ENCODE measurements around the gene PLD3. TPM values are rescaled to one million over a fixed set of nuclear protein-coding genes. Genes with fewer than 3 reads are reported as not detected.

The PLD3 gene
- total and polyA plus RNA-seq, 2 donors (not counting 1 experiment from before 2014, with no cell fraction given): 208 to 230 TPM

DNA sequence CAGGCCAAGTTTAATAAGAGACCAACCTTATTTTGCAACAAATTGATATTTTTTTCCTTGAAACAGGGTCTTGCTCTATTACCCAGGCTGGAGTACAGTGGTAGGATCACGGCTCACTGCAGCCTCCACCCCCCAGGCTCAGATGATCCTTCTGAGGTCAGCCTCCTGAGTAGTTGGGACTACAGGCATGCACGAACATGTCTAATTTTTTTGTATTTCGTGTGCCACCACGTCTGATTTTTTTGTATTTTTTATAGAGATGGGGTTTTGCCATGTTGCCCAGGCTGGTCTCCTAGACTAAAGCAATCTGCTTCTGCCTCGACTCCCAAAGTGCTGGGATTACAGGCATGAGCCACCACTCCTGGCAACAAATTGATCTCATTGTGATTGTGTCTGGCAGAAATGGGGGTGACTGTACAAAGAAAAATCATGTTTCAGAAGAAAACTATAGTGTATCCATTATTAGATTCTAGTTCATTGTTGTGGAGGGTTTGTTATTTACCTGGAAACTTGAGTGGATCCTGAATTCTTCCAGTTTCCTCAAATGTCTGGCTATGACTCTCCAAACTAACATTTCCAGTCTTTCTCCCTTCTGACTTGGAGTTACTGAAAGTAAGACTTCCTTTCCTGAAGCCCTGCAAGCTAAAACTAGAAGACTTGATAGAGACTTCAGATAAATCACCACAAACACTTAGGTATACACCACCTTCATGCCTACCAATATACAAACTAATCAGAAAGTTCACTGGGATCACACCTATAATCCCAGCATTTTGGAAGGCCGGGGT lies 46.1 kb upstream of the PLD3 start:
- H3K9ac ChIP-seq (ENCODE audit: insufficient read depth, low read length): no peak overlapping the region
- H4K20me1 ChIP-seq (ENCODE audit: control insufficient read depth, extremely low read depth, insufficient read depth, low read length): no peaks in the 10 kb centered on the region
- no peaks in the 10 kb centered on the region for H3K36me3 ChIP-seq (ENCODE audit: control insufficient read depth, insufficient read depth, low read length)
- H2AFZ ChIP-seq (ENCODE audit: low read length): no peak overlapping the region
- no peaks in the 10 kb centered on the region for H3K4me1 ChIP-seq (ENCODE audit: control insufficient read depth, extremely low read depth, insufficient read depth, low read length)
- DNase-seq (ENCODE audit: low read depth in 2 of 2): no peak
- H3K4me3 ChIP-seq (replicated peaks in 1 of 4; ENCODE audit: control extremely low read depth in 1 of 4, insufficient read depth in 1 of 4, low read depth in 3 of 4, low read length in 4 of 4): no peak overlapping the region
- no peak overlapping the region for H3K4me2 ChIP-seq (ENCODE audit: extremely low read depth, insufficient read depth, low read length)
- H3K9me3 ChIP-seq (ENCODE audit: control insufficient read depth, insufficient read depth, low read depth, low read length): no peaks in the 10 kb centered on the region
- TF ChIP-seq EZH2 (IDR thresholded peaks at IDR 0.05; ENCODE audit: low read length, missing control alignments): no peak
- TF ChIP-seq, protein P1, sequence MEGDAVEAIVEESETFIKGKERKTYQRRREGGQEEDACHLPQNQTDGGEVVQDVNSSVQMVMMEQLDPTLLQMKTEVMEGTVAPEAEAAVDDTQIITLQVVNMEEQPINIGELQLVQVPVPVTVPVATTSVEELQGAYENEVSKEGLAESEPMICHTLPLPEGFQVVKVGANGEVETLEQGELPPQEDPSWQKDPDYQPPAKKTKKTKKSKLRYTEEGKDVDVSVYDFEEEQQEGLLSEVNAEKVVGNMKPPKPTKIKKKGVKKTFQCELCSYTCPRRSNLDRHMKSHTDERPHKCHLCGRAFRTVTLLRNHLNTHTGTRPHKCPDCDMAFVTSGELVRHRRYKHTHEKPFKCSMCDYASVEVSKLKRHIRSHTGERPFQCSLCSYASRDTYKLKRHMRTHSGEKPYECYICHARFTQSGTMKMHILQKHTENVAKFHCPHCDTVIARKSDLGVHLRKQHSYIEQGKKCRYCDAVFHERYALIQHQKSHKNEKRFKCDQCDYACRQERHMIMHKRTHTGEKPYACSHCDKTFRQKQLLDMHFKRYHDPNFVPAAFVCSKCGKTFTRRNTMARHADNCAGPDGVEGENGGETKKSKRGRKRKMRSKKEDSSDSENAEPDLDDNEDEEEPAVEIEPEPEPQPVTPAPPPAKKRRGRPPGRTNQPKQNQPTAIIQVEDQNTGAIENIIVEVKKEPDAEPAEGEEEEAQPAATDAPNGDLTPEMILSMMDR (conservative IDR thresholded peaks at IDR 0.05 in 1 of 2, IDR thresholded peaks at IDR 0.05 in 1 of 2; ENCODE audit: low read depth in 1 of 2, low read length in 2 of 2): no peak
- H3K27ac ChIP-seq (ENCODE audit: insufficient read depth, low read length): no peak overlapping the region
- H3K27me3 ChIP-seq (ENCODE audit: control insufficient read depth, insufficient read depth, low read length): no peaks in the 10 kb centered on the region
- H3K79me2 ChIP-seq (ENCODE audit: control insufficient read depth, insufficient read depth, low read length): no peaks in the 10 kb centered on the region

DNA sequence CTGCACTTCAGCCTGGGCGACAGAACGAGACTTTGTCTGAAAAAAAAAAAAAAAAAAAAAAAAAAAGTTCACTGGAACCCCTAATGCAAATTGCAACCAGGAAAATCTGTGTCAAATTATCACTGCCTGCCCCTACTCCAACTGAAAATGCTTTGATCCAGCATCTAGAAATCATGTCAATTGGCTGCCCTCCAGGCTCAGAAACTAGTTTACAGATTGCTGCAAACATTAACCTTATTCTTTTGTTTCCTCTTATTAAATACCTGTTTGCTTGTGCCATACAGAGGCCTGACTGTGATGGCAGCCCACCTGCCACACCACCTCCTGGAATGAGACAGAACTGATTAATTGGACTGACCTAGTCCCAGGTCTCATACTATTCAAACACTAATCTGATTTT lies 44.7 kb upstream of the PLD3 start:
- H3K36me3 ChIP-seq (ENCODE audit: control insufficient read depth, insufficient read depth, low read length): no peaks in the 10 kb centered on the region

DNA sequence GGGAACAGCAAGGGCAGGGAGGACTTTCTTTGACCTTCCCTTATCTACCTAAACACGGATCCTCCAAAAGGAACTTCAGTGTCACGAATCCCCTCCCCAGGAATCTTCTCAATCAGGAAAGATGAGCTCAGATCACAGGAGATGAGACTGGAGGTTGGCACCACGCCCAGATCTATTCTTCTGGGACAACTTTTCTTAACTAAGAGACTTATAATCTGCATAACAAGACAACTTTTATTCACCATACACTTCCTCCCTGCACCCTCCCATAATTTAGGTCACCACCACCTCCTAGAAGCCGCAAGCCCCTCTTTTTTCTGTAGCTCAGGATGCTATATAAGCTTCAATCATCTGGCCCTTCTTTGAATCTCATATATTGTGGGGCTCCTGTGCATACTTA lies 44.2 kb upstream of the PLD3 start:
- H4K20me1 ChIP-seq (ENCODE audit: control insufficient read depth, extremely low read depth, insufficient read depth, low read length): no peaks in the 10 kb centered on the region
- DNase-seq (ENCODE audit: low read depth in 2 of 2): no peak
- no peaks in the 10 kb centered on the region for H3K79me2 ChIP-seq (ENCODE audit: control insufficient read depth, insufficient read depth, low read length)
- H3K9me3 ChIP-seq (ENCODE audit: control insufficient read depth, insufficient read depth, low read depth, low read length): no peaks in the 10 kb centered on the region
- no peaks in the 10 kb centered on the region for H3K27me3 ChIP-seq (ENCODE audit: control insufficient read depth, insufficient read depth, low read length)
- no peaks in the 10 kb centered on the region for H3K36me3 ChIP-seq (ENCODE audit: control insufficient read depth, insufficient read depth, low read length)
- no peak overlapping the region for H3K4me2 ChIP-seq (ENCODE audit: extremely low read depth, insufficient read depth, low read length)
- H3K4me3 ChIP-seq (replicated peaks in 1 of 4; ENCODE audit: control extremely low read depth in 1 of 4, insufficient read depth in 1 of 4, low read depth in 3 of 4, low read length in 4 of 4): no peak overlapping the region
- no peak overlapping the region for H3K9ac ChIP-seq (ENCODE audit: insufficient read depth, low read length)
- TF ChIP-seq EZH2 (IDR thresholded peaks at IDR 0.05; ENCODE audit: low read length, missing control alignments): no peak
- TF ChIP-seq, protein P1 (conservative IDR thresholded peaks at IDR 0.05 in 1 of 2, IDR thresholded peaks at IDR 0.05 in 1 of 2; ENCODE audit: low read depth in 1 of 2, low read length in 2 of 2): no peak
- no peak overlapping the region for H3K27ac ChIP-seq (ENCODE audit: insufficient read depth, low read length)
- no peak overlapping the region for H2AFZ ChIP-seq (ENCODE audit: low read length)
- H3K4me1 ChIP-seq (ENCODE audit: control insufficient read depth, extremely low read depth, insufficient read depth, low read length): no peaks in the 10 kb centered on the region

More for the DNA sequence above, 44.7 kb upstream of the PLD3 start:
- Histone ChIP-seq H3K9ac (ENCODE audit: insufficient read depth, low read length) (no peak overlapping the region), H4K20me1 (ENCODE audit: control insufficient read depth, extremely low read depth, insufficient read depth, low read length) (no peaks in the 10 kb centered on the region), H3K4me3 (replicated peaks in 1 of 4; ENCODE audit: control extremely low read depth in 1 of 4, insufficient read depth in 1 of 4, low read depth in 3 of 4, low read length in 4 of 4) (no peak overlapping the region), H3K27me3 (ENCODE audit: control insufficient read depth, insufficient read depth, low read length) (no peaks in the 10 kb centered on the region), H3K27ac (ENCODE audit: insufficient read depth, low read length) (no peak overlapping the region), H3K4me2 (ENCODE audit: extremely low read depth, insufficient read depth, low read length) (no peak overlapping the region), H3K79me2 (ENCODE audit: control insufficient read depth, insufficient read depth, low read length) (no peaks in the 10 kb centered on the region), H2AFZ (ENCODE audit: low read length) (no peak overlapping the region), H3K9me3 (ENCODE audit: control insufficient read depth, insufficient read depth, low read depth, low read length) (no peaks in the 10 kb centered on the region), H3K4me1 (ENCODE audit: control insufficient read depth, extremely low read depth, insufficient read depth, low read length) (no peaks in the 10 kb centered on the region)
- DNase-seq (ENCODE audit: low read depth in 2 of 2): no peak
- no peak for TF ChIP-seq EZH2 (IDR thresholded peaks at IDR 0.05; ENCODE audit: low read length, missing control alignments)
- TF ChIP-seq, protein P1 (conservative IDR thresholded peaks at IDR 0.05 in 1 of 2, IDR thresholded peaks at IDR 0.05 in 1 of 2; ENCODE audit: low read depth in 1 of 2, low read length in 2 of 2): no peak

Measured in fibroblast of lung (primary cell).